NCI-H69 (cell line): ENCODE data around the gene EGFL7.

Source experiments
- DNase-seq: peaks from one replicate; lab custom pipeline; 2025; lab: John Stamatoyannopoulos, UW

Gene EGFL7

DNA sequence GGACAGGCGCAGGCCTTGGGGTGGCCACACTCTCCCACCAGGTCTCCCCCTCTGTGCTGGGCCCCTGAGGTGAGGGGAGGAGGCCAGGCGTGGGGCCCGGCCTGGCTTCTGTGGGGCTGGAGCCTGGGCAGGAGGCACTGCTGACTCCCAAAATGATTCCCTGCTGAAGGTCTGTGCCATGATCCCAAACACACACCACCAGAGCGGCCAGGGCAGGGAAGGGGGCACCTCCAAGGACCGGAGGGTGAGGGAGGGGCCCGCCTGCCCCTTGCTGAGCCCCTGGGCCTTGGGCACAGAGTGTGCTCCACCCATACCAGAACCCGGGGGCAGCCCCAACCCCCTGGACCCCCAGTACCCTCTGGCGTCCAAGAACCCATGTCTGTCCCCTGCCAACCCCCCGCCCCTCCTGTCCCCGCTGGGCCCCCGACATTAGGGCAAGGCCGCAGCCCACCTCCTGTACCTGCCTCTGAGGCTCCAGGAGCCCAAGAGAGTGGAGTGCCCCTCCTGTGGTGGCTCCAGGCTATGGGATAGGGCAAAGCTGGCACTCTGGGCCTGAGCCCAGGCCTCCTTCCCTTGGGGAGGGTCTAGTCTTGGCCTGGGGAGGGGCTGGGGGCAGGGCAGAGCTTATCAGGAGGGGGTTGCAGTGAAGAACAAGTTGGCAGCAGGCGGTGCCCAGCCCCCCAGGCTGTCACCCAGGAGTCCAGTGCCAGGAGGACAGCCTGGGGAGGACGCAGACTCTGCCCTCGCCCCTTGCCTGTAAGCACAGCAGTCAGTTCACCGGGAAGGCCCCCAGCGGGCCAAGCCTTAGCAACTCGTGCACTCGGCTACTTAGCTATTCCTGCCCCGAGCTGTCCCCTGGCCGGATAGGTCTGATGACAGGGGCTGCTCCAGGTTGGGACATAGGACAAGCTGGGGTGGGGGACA lies 2.6 kb upstream of the EGFL7 start:
- DNase-seq = no peak

DNA sequence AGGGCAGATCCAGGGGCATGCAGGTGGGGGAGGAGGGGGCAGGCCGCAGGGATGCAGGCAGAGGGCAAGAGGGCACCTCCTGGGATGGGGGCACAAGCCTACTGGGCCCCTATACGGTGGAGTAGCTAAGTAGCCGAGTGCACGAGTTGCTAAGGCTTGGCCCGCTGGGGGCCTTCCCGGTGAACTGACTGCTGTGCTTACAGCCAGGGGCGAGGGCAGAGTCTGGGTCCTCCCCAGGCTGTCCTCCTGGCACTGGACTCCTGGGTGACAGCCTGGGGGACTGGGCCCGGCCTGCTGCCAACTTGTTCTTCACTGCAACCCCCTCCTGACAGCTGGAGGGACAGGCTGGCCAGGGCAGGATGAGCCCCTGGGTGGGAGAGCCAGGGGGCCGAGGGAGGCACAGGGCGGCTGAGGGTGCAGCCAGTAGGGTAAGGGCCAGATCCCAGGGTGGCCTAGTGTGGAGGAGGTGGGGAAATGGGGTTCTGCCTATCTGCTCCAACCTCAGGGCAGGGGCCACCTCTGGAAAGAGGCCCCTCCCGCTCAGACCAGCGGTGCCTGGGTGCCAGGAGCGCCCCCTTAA lies 1.7 kb upstream of the EGFL7 start:
- no peak for DNase-seq

DNA sequence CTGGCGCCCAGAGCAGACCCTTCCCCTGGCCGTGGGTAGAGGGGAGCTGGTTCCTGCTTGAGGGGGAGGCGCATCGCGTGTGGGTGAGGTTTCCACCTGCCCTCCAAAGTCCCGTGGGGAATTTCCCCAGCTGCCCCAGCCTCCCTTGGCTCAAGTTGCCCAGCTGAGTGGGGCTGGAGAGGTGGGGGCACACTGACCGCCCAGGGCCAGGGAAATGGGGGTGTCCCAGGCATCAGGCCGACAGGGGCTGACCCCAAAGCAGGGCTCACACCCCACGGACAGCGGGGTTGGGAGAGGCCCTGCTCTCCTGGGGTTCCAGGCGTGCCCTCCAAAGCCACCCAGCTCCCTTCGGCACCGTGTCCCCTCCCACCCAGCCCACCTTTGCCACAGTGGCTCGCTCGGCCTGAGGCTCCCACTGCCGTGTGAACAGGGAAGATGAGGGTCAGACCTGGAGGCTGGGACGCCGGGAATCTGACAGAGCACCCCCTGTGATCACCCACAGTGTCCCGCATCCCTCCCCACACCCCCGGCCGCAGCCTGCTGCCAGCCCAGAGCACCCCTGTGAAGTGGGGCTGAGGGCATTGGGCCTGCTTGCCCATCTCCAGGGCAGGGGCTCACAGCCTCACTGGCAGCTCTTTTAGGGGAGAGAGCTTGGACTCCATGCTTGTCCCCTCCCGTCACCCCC lies 933 bp upstream of the EGFL7 start:
- no peak for DNase-seq

DNA sequence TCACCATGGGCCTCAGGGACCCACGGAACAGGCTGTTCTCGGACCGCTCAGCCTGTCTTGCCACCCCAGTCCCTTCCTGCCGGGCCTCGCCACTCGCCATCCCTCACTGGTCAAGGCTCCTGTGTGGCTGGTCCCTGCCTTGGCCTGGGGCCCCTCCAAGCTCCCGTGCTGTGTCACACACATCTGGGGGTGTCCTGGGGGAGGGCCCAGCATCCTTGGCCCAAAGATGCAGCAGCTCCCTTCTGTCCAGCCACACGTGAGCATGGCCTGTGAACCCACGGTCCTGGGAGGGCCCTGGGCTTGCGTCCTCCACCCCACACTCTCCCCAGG lies 425 bp upstream of the EGFL7 start:
- DNase-seq = no peak

DNA sequence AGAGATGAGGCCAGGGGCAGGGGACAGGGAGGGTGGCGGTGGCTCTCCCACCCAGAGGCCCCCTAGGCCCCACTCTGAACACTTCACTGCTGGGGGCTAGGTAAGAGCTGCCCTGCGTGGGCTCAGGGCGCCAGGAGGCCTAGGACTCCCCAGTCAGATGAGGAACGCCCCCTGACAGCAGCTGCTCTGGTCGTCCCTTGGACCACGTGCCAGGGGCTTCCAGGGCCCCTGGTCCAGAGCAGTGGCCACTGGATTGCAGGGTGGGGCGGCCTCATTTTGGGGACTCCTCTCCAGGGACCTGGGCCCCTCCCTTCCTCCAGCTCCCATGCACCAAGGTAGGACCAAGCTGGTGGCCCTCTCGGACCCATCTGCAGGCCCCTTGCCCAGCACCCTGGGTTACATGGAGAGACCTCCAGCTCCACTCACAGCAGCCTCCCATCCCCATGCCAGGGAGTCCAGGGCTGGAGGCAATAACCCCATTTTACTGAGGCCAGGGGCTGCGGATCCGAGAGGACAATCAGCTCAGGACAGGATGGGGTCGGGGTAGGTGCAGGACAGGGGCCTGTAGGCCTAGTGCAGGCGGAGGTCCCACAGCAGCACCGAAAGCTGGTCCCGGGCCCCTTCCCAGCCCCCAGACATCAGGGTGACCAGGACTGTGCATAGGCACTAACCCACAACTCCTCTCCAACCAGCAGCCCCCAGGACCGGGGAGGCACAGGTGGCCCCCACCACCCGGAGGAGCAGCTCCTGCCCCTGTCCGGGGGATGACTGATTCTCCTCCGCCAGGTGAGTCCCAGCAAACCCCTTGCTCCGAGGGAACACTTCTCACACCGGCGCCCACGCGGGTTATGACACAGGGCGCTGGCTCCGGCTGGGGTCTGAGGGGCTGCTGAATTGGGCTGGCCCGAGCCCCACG lies 1.5 kb downstream of the EGFL7 start:
- no peak for DNase-seq

DNA sequence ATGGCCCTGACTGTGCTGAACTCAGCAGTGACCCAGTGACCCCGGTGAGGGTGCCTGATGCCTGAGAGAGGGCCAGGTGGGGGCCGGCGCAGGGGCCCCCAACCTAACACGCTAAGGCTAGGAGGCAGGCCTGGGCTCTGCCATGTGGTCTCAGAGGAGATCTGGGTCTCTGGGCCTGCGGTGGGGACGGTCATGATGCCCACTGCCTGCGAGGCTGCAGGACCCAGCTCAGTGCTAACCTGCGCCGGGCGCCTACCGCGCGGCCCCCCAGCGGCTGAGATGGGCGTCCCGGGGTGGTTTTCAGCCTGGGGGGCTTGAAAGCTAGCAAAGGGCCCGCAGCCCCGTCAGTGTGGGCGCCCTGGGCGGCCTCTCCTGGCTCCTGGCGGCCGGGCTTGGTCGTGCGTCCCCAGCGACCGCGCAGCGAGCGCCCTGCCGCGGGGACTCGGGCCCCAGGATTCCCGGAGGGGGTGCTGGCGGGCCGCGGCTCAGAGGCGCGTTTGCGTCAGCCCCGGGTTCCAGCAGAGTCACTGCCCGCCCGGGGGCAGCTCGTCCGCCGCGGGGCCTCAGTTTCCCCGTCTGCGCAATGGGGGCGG lies 2.5 kb downstream of the EGFL7 start:
- DNase-seq = peak; percentile 47

DNA sequence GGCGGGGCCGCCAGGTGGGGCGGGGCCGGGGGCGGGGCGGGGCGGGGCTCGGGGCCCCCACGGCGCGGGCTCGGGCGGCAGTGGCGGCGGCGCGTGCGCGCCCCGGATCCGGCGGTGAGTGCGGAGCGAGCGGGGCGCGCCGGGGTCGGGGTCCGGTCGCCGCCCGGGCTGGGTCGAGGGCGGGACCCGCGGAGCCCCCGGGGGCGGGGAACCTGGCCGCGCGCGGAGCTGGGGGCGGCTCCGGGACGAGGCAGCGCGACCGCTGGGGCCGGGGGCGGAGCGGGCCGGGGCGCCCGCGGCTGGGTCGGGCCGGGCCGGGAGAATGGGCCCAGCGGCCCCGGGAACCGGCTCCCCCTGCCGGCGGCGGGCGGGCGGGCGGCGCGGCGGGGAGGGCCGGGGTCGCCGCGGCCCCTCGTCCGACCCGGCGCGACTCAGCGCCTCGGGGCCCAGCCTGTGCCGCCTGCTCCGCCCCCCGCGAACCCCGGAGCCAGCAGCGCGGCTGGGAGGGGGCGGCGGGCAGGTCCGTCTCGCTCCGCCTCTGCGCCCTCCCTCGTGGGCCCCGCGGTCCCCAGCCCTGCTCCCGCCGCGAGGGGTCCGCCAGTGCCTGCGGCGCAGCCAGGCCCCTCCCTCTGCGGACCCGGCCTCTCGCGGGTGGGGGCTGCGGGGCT lies 3.1 kb downstream of the EGFL7 start:
- peak; percentile 56 for DNase-seq

DNA sequence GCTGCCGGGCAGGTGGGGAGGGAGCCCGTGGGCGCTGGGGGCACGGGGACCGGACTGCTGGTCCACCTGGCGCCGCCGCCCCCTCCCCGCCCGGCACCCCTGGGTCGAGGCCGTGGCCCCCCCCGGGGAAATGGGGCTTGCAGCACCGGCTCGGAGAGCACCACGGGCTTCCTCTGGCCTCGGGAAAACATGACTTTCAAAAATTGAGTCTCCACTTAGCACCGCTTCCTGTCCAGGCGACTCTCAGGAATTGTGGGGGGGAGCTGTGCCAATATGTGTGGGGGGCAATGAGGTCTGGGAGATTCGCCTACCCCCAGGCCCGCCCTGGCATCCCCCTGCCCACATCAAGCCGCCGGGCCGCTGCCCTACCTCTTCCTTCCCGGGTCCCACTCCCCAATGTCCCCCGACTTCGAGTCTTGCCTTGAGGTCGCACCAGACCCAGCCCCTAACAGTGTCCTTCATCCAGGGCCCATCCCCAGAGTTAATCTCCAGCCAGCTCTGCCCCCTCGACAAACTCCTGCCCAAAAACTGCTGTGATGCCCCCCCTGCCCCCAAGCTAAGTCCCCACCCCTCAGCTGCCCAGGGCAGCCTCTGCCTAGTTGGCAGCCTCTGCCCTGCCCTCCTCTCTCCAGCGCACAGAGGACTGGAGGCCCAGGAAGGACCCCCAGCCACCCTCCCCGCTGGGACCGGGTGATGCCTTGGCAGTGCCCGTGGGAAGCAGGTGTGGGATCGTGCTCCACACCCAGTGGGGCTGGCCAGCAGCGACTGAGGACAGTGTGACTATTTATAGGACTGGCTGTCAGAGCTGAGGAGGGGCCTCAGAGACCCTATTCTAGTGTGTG lies 3.9 kb downstream of the EGFL7 start:
- DNase-seq = peak; percentile 50

DNA sequence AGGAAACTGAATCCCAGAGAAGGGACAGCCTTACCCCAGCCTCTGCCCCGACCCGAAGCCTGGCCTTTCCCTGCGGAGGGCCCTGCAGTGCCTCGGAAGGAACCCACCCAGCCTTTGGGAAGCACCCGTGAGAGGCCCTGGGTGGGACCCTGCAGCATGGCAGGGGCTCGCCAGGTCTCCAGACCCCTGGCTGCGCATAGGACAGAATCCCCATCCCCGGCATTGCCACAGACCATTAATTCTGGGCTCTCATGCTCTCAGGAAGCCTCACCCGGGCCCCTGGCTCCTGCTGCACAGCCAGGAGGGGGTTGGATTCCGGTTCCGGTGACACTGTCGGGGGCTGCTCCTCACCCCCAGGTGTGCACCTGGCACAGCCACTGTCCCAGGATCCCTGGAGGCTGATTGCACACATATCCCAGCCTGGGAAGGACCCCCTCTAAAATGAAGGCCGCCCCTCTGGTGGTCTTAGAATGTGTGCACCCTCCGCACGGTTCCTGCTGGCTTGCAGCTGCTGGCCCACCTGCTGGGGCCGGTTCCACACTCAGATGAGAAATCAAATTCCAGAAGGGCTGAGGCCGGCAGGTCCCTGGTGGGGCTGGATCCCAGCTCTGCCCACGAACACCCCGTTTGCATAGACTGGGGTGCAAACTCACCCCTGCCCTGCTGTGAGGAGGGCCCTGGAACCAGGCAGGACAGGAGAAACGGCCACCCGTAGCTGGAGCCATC lies 4.7 kb downstream of the EGFL7 start:
- peak; percentile 22 for DNase-seq

DNA sequence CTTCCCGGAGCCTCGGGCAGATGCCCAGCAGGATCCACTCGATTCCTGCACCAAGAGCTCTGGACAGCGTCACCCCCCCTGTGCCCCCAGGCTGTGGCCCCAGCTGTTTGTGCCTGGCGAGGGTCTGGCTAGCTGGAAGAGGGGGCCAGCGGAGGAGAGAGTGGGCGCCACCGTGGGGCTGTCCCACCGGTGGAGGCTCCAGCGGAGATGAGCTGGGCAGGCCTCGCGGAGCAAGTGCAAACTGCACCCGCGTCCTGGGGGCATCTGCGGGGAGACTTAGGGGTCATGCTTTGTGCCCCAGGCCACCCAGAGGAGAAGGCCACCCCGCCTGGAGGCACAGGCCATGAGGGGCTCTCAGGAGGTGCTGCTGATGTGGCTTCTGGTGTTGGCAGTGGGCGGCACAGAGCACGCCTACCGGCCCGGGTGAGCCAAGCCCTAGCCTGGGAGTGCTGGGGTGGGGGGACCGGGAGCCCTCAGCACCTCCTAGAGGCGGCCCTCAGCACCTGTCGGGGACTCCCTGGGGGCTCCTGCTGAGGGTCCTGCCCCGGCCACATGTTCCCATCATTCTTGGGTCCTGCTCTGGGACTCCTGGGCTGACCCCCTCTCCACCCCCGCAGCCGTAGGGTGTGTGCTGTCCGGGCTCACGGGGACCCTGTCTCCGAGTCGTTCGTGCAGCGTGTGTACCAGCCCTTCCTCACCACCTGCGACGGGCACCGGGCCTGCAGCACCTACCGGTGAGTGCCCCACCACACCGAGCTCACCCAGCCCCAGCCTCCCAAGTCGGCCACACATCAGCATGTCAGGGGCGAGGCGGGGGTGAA lies 5.4 kb downstream of the EGFL7 start:
- DNase-seq = no peak

DNA sequence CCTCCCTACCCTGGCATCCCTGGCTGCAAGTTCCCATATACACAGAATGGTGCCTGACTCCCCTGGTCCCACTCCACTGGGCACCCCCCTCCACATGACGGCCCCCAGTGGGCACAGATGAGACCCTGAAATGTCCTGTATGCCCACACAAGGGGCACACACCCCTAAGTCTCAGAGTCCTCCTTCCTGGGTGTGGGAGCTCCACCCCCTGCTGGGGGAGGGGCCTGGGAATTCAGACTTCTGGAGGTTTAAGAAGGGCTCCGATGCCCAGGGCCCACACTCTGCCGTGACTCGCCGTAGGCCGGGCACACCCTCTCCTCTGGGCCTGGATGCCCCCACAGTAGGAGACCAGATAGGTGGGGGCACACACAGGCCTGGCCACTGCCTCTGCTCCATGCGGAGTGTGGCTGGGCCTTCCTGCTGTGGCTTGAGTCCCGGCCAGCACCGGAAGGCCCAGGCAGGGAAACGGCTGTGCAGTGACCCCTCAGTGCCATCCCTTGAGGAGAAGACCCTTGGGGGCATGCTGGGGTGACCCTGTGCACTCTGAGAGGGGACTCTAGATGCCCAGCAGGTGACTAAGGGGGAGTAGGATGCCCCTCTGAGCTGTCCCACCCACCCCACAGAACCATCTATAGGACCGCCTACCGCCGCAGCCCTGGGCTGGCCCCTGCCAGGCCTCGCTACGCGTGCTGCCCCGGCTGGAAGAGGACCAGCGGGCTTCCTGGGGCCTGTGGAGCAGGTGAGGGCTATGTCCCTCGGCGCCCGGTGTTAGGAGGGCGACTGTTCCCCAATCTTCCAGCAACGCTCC lies 6.5 kb downstream of the EGFL7 start:
- no peak for DNase-seq

DNA sequence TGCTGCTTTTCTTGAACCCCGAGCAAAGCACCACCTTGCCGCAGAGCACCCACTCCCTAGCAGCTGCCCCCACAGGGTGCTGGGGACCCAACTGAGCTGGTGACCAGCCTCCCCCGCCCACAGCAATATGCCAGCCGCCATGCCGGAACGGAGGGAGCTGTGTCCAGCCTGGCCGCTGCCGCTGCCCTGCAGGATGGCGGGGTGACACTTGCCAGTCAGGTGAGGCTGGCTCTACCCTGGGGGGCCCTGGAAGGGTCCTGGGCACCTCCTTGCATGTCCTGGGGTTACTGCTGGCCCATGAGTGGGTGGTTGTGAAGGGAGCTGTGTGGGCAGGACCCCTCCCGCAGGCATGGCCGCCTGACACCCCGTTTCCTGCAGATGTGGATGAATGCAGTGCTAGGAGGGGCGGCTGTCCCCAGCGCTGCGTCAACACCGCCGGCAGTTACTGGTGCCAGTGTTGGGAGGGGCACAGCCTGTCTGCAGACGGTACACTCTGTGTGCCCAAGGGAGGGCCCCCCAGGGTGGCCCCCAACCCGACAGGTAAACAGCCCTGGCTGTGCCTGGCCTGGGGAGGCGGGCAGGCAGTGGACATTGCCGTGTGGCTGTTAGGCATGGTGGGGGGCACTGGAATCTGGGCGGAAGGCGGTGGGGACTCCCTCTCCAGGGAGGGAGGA lies 7.2 kb downstream of the EGFL7 start:
- DNase-seq = peak; percentile 46

DNA sequence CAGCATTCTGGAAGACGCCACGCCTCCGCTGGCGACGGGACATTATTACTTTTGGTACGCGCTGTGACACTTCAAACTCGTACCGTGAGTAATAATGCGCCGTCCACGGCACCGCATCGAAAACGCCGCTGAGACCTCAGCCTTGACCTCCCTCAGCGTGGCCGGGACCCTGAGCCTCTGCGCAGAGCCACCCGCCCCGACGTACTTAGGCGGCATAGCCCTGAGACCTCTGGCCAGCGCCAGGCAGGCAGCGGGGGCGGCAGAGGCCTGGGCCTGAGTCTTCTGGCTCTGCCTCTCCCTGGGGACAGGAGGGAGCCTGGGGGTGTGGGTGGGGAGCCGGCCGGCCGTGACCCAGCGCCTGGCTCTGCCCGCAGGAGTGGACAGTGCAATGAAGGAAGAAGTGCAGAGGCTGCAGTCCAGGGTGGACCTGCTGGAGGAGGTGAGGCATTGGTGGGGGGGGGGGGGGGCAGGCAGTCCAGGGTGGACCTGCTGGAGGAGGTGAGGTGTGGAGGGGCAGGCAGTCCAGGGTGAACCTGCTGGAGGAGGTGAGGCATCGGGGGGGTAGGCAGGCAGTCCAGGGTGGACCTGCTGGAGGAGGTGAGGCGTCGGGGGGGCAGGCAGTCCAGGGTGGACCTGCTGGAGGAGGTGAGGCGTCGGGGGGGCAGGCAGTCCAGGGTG lies 8.0 kb downstream of the EGFL7 start:
- DNase-seq = peak; percentile 39

DNA sequence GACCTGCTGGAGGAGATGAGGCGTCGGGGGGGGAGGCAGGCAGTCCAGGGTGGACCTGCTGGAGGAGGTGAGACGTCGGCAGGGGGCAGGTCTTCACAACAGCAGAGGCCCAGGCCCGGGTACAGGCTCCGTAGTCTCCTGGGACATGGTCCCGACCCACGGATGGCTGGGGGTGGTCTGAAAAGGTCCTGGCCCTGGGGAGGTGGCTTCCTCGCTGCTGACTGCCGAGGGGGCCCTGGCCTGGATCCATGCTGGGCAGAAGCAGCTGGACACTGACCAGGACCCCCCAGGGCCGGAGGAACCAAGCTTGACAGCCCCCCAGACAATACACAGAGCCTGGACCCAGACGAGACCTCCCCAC lies 8.5 kb downstream of the EGFL7 start:
- DNase-seq = peak; percentile 28

DNA sequence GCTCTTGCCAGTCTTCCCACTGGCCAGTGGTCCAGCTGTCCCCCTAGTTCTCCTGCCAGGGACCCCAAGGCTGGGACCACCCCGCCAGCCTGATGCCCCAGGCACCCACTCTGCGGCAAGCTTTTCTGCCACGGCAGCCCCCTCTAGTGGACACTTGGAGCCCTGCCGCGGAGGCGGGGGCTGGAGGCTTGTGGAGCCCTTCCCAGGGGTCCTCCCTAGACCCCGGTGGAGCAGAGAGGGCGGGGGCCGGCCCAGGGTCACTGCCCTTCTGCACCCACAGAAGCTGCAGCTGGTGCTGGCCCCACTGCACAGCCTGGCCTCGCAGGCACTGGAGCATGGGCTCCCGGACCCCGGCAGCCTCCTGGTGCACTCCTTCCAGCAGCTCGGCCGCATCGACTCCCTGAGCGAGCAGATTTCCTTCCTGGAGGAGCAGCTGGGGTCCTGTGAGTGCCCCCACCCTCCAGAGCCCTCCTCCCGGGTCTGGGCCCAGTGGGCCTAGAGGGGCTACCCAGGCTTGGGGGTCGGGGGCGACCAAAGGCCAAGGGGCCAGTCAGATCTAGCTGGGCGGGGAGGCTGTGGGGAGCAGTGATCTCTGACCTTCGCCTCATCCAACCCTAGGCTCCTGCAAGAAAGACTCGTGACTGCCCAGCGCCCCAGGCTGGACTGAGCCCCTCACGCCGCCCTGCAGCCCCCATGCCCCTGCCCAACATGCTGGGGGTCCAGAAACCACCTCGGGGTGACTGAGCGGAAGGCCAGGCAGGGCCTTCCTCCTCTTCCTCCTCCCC lies 9.1 kb downstream of the EGFL7 start:
- peak; percentile 55 for DNase-seq
